ENCODE results near the gene KHDC4.

DNA sequence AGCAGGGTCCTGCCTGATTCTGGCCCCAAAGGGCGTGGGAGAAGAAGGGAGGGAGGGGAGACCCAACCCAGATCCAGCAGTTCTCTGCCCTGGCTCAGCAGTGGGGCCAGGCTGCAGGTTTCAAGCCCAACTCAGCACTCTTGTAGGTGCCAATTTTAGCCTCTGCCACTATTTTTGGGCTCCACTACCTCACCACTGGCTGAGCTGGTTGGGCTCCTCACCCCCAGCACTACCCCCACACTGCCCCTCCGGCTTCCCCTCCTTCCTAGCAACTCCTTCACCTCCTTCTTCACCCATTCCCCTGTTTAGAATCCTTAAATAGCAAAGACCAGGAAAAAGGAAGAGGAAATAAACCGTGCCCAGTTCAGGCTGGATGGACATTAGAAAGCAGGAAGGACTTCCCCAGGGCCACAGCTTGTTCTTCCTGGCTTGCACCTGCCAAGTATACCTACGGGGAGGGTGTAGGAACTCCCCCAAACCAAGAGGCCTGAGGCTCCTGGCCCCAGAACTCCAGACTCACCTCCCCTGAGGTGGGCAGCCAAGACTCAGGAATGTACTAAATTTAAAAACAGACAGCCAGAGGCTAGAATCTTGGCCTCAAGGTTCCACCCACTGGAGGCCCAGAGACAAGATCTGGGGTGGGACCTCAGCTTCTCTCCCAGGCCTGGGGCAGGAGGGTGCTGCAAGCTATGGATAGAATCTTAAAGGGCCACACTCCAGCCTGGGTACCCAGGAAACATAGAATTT is 45.6 kb upstream of the KHDC4 start:
- TF ChIP-seq, protein P1, sequence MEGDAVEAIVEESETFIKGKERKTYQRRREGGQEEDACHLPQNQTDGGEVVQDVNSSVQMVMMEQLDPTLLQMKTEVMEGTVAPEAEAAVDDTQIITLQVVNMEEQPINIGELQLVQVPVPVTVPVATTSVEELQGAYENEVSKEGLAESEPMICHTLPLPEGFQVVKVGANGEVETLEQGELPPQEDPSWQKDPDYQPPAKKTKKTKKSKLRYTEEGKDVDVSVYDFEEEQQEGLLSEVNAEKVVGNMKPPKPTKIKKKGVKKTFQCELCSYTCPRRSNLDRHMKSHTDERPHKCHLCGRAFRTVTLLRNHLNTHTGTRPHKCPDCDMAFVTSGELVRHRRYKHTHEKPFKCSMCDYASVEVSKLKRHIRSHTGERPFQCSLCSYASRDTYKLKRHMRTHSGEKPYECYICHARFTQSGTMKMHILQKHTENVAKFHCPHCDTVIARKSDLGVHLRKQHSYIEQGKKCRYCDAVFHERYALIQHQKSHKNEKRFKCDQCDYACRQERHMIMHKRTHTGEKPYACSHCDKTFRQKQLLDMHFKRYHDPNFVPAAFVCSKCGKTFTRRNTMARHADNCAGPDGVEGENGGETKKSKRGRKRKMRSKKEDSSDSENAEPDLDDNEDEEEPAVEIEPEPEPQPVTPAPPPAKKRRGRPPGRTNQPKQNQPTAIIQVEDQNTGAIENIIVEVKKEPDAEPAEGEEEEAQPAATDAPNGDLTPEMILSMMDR (IDR thresholded peaks at IDR 0.05 in 4 of 5, conservative IDR thresholded peaks at IDR 0.05 in 1 of 5) = no peak
- TF ChIP-seq POLR2A (IDR thresholded peaks at IDR 0.05) = peak; percentile 74 to 84
